Measurements from ENCODE around the gene TUBA1C.

GRCh38 chr12:49228653-49229052 lies 36.2 kb upstream of the TUBA1C start:
- TF ChIP-seq CTCF (IDR thresholded peaks at IDR 0.05) (no peak), POLR2AphosphoS5 (IDR thresholded peaks at IDR 0.05) (no peak), POLR2A (IDR thresholded peaks at IDR 0.05) (no peak), EP300 (IDR thresholded peaks at IDR 0.05) (no peak)

Measured in gastroesophageal sphincter (tissue), 3 donors.